Aorta (tissue), 5 donors: Measurements from ENCODE around the gene CILP2. TPM values are rescaled to one million over a fixed set of nuclear protein-coding genes. Genes with fewer than 3 reads are reported as not detected.

Experiments used
- ATAC-seq: fragments of 200-7000 bp; cut with Tn5 transposase; one replicate; pipeline ENCODE4 v1.9.1; 2022; ENCODE audit warnings: moderate library complexity; ENCODE audit not compliant: low FRiP score
- DNase-seq, 2 donors: peaks; one replicate each; pipeline ENCODE4 v3.0.0-alpha.2; 2020
- H3K27ac ChIP-seq, 2 donors: one replicate each; pipeline ENCODE4 v1.5.1; 2013; ENCODE audit warnings: low read length in 2 of 2, mild to moderate bottlenecking in 2 of 2, moderate library complexity in 2 of 2, control low read depth in 1 of 2, inconsistent platforms in 1 of 2, low read depth in 1 of 2
- H3K27me3 ChIP-seq, 2 donors: one replicate each; pipeline ENCODE4 v1.6.1; 2013; ENCODE audit warnings: control low read depth in 1 of 2, low read length in 1 of 2, mild to moderate bottlenecking in 1 of 2, moderate library complexity in 1 of 2; ENCODE audit not compliant: insufficient read depth in 2 of 2, control insufficient read depth in 1 of 2
- H3K36me3 ChIP-seq, 2 donors: one replicate each; pipeline ENCODE4 v1.6.1; 2013; ENCODE audit warnings: control low read depth in 1 of 2, low read length in 1 of 2, mild to moderate bottlenecking in 1 of 2; ENCODE audit not compliant: insufficient read depth in 2 of 2, control insufficient read depth in 1 of 2
- H3K4me1 ChIP-seq, 2 donors: one replicate each; pipeline ENCODE4 v1.6.1; 2013; ENCODE audit warnings: low read length in 2 of 2, control low read depth in 1 of 2, mild to moderate bottlenecking in 1 of 2, moderate library complexity in 1 of 2; ENCODE audit not compliant: insufficient read depth in 2 of 2, control insufficient read depth in 1 of 2
- H3K4me3 ChIP-seq, 2 donors: one replicate each; pipeline ENCODE4 v1.5.1; 2013; ENCODE audit warnings: low read length in 2 of 2, control low read depth in 1 of 2, mild to moderate bottlenecking in 1 of 2
- H3K9me3 ChIP-seq: one replicate; pipeline ENCODE4 v1.6.1; 2013; ENCODE audit warnings: mild to moderate bottlenecking, low read length; ENCODE audit not compliant: control insufficient read depth
- WGBS, 2 donors: extraction: QIAGEN DNeasy Blood & Tissue Kit; methylation state at CpG; one replicate each; pipeline ENCODE4 v1.1.7; 2013; 5-methylcytosine and 5-hydroxymethylcytosine counted together
- intact Hi-C, 2 donors: fragments of 100-400 bp; cut with DNase I; formaldehyde crosslinking; loops; one replicate each; pipeline versions ENCODE4 v1.14.2 to v1.15.0; 2022
- long read RNA-seq, 2 donors: library from polyadenylated mRNA; unstranded; transcript quantifications; one replicate each; pipeline ENCODE4 v2.0.0, GENCODE V29; 2020 to 2021
- polyA plus RNA-seq, 2 donors: library from polyadenylated mRNA; stranded (reverse); fragments of 200-250 nt; gene quantifications; one replicate each; pipeline ENCODE4 v1.2.3, GENCODE V29; 2013
- total RNA-seq, 2 donors: library from RNA; stranded (reverse); fragmentation: NEBNext Ultra II Directional; extraction: Animal tissue kit (Norgen Biotek cat#: 25700); gene quantifications; one replicate each; pipeline ENCODE4 v1.2.1, GENCODE V29; 2021
- donor health status: healthy with polysubstance abuse.
- donor health status: Bipolar disorder and iron deficiency.
- donor health status: DM: no; HTN: no; CAD: no.
- donor health status: DM: no; HTN: no; CAD: no.
- donor health status: DM: yes; HTN: yes; CAD: no.

Gene CILP2
- total RNA-seq (1 to 10 TPM in 1 of 2 donors, under 1 TPM in 1; 0.36 to 4.2 TPM), polyA plus RNA-seq (under 1 TPM in 1 of 2 donors, not detected in 1; 0.13 TPM)
- long read RNA-seq, donor 1 = 0 reads
- long read RNA-seq, donor 2, partial matches to known transcripts = 0 of 3 reads
- long read RNA-seq, donor 2, other reads (novel, unspliced or antisense) = 3 of 3 reads

GRCh38 chr19:19538061-19538784 is at the start of gene CILP2:
Gene CILP2, plus strand, starts transcription at chr19:19538265. Its CDS starts 85 bp downstream, at chr19:19538350.
- intact Hi-C loops = no loop called here
- no peak within 1 kb of the TSS for H3K27ac ChIP-seq
- no peaks in the 10 kb centered on the region for H3K4me1 ChIP-seq
- no peaks in the 10 kb centered on the region for H3K36me3 ChIP-seq
- DNase-seq = peak in 1 of 2 donors; percentile 86
- H3K4me3 ChIP-seq = no peak within 1 kb of the TSS
- no peaks in the 10 kb centered on the region for H3K27me3 ChIP-seq
- no peak for ATAC-seq
- H3K9me3 ChIP-seq = no peaks in the 10 kb centered on the region
- WGBS, 2 donors = 2 to 3% methylated on average over 47 to 56 of the region's 56 CpGs

GRCh38 chr19:19488875-19489690 is 49.0 kb upstream of the CILP2 start:
- Histone ChIP-seq H3K4me3 (no peak overlapping the region), H3K27ac (peak overlapping the region; percentile 86 to 93), H3K36me3 (no peaks in the 10 kb centered on the region), H3K27me3 (no peaks in the 10 kb centered on the region), H3K4me1 (no peaks in the 10 kb centered on the region), H3K9me3 (no peaks in the 10 kb centered on the region)
- peak; percentile 78 for ATAC-seq
- DNase-seq = peak; percentile 89 to 92
- WGBS, 2 donors = 12% methylated on average over 14 of the region's 14 CpGs
- intact Hi-C loops = loop anchor here in 1 of 2 donors (1.0 to 5.0 kb wide), 2 partner anchors 82 to 124 kb away; partner anchors contain the start of gene GATAD2A

GRCh38 chr19:19489804-19490204 is 48.3 kb upstream of the CILP2 start:
- H3K27ac ChIP-seq = peak overlapping the region; percentile 86 to 93
- DNase-seq (peak in 1 of 2 donors; percentile 73), ATAC-seq (peak; percentile 17)
- no peaks in the 10 kb centered on the region for H3K9me3 ChIP-seq
- 56 to 59% methylated on average over 9 of the region's 9 CpGs for WGBS, 2 donors
- H3K27me3 ChIP-seq = no peaks in the 10 kb centered on the region
- no peaks in the 10 kb centered on the region for H3K36me3 ChIP-seq
- no peaks in the 10 kb centered on the region for H3K4me1 ChIP-seq
- H3K4me3 ChIP-seq = no peak overlapping the region
- intact Hi-C loops = loop anchor here (1.0 to 5.0 kb wide), 3 partner anchors 83 to 125 kb away; partner anchors contain the start of gene GATAD2A (in 1 of the 2)

- no peak overlapping the region for H3K4me3 ChIP-seq
- H3K27me3 ChIP-seq = no peaks in the 10 kb centered on the region
- peak; percentile 74 for ATAC-seq
- no peaks in the 10 kb centered on the region for H3K4me1 ChIP-seq
- intact Hi-C loops = loop anchor here in 1 of 2 donors (2.0 kb wide), 1 partner anchor 122 kb away; no protein-coding TSS in a partner anchor
- H3K27ac ChIP-seq = peak overlapping the region; percentile 86 to 93
- WGBS, 2 donors = 20 to 21% methylated on average over 20 of the region's 20 CpGs
- no peaks in the 10 kb centered on the region for H3K36me3 ChIP-seq
- peak; percentile 85 to 87 for DNase-seq
- no peaks in the 10 kb centered on the region for H3K9me3 ChIP-seq
Observed at GRCh38 chr19:19490214-19490968, 47.7 kb upstream of the CILP2 start.

- ATAC-seq (no peak), DNase-seq (no peak)
- 83% methylated on average over 15 of the region's 15 CpGs for WGBS, 2 donors
- H3K9me3 ChIP-seq = no peaks in the 10 kb centered on the region
- H3K4me1 ChIP-seq = no peaks in the 10 kb centered on the region
- H3K27ac ChIP-seq = no peak overlapping the region
- no peaks in the 10 kb centered on the region for H3K36me3 ChIP-seq
- H3K4me3 ChIP-seq = no peak overlapping the region
- H3K27me3 ChIP-seq = no peaks in the 10 kb centered on the region
- intact Hi-C loops = loop anchor here in 1 of 2 donors (2.0 kb wide), 1 partner anchor 123 kb away; no protein-coding TSS in a partner anchor
Observed at GRCh38 chr19:19491321-19492025, 46.6 kb upstream of the CILP2 start.

- Histone ChIP-seq H3K27me3 (no peaks in the 10 kb centered on the region), H3K9me3 (no peaks in the 10 kb centered on the region), H3K36me3 (no peaks in the 10 kb centered on the region), H3K4me1 (no peaks in the 10 kb centered on the region), H3K4me3 (no peak overlapping the region), H3K27ac (no peak overlapping the region)
- ATAC-seq (no peak), DNase-seq (no peak)
- intact Hi-C loops = no loop called here
- WGBS, 2 donors = 86 to 87% methylated on average over 21 of the region's 21 CpGs
Observed at GRCh38 chr19:19492026-19492610, 45.9 kb upstream of the CILP2 start.

- intact Hi-C loops = no loop called here
Observed at GRCh38 chr19:19493841-19494546, 44.1 kb upstream of the CILP2 start.

More at GRCh38 chr19:19493841-19494546, 44.1 kb upstream of the CILP2 start:
- Histone ChIP-seq H3K4me3 (no peak overlapping the region), H3K27me3 (no peaks in the 10 kb centered on the region), H3K36me3 (peaks cover 0 to 3% of the 10 kb centered on the region in 2 donors), H3K4me1 (no peaks in the 10 kb centered on the region), H3K27ac (no peak overlapping the region), H3K9me3 (no peaks in the 10 kb centered on the region)
- ATAC-seq (no peak), DNase-seq (no peak)
- WGBS, 2 donors = 66 to 69% methylated on average over 15 of the region's 15 CpGs
